ENCODE data around the gene FBLIM1.

The FBLIM1 gene

DNA sequence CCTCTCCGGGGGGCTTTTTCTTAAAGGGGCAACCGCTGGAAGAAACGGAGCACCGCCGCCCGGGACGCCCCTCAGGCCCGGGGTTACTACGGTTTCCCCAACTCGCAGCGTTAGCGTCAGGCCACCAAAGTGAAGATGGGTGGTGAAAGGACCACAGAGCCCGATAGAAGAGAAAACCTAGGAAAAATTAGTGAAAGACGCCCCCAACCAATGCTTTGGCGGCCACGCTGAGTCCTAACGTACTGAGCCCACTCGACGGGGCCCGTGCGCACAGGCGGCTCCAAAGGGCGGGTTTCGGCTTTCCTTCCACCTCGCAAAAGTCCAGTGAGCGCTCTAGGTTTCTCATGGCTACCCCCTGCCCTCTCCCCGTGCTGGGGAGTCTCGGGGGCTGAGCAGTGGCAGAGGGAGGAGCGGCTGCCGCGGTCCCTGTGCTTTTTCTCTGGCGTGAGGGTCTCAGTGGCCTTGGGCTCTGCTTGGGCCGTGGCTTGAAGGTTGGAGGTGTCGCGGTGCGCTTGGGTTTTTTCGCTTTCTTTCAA, 76.7 kb downstream of the FBLIM1 start (continued):
- TF ChIP-seq, protein P1, sequence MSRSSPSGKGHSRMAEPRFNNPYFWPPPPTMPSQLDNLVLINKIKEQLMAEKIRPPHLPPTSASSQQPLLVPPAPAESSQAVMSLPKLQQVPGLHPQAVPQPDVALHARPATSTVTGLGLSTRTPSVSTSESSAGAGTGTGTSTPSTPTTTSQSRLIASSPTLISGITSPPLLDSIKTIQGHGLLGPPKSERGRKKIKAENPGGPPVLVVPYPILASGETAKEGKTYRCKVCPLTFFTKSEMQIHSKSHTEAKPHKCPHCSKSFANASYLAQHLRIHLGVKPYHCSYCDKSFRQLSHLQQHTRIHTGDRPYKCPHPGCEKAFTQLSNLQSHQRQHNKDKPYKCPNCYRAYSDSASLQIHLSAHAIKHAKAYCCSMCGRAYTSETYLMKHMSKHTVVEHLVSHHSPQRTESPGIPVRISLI (tag by site-specific recombination; IDR thresholded peaks at IDR 0.05), result peak; percentile 62; the same call in 1 of the 2 replicates
- TF ChIP-seq OVOL3 (tag by site-specific recombination; IDR thresholded peaks at IDR 0.05), result 0 out of 2 replicates have a peak, but pooled peaks have one; percentile 9
- no peak for TF ChIP-seq ZNF280D (tag by site-specific recombination; IDR thresholded peaks at IDR 0.05)
- TF ChIP-seq ZNF660 (tag by site-specific recombination; IDR thresholded peaks at IDR 0.05), result peak; percentile 65; the same call in 1 of the 2 replicates
- TF ChIP-seq ZXDB (tag by site-specific recombination; IDR thresholded peaks at IDR 0.05), result peak; percentile 56
- TF ChIP-seq ZNF785 (tag by site-specific recombination; IDR thresholded peaks at IDR 0.05), result no peak
- no peak for TF ChIP-seq ZNF777 (tag by site-specific recombination; IDR thresholded peaks at IDR 0.05; ENCODE audit: borderline replicate concordance)
- no peak for TF ChIP-seq ZNF133 (tag by site-specific recombination; IDR thresholded peaks at IDR 0.05)
- TF ChIP-seq ZNF610 (tag by site-specific recombination; IDR thresholded peaks at IDR 0.05; ENCODE audit: borderline replicate concordance), result peak; percentile 79; the same call in 1 of the 2 replicates
- TF ChIP-seq, protein P2, sequence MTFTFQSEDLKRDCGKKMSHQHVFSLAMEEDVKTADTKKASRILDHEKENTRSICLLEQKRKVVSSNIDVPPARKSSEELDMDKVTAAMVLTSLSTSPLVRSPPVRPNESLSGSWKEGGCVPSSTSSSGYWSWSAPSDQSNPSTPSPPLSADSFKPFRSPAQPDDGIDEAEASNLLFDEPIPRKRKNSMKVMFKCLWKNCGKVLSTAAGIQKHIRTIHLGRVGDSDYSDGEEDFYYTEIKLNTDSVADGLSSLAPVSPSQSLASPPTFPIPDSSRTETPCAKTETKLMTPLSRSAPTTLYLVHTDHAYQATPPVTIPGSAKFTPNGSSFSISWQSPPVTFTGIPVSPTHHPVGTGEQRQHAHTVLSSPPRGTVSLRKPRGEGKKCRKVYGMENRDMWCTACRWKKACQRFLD (tag by site-specific recombination; IDR thresholded peaks at IDR 0.05), result no peak
- no peak for TF ChIP-seq ZBTB21 (tag by site-specific recombination; IDR thresholded peaks at IDR 0.05)
- TF ChIP-seq, protein P3, sequence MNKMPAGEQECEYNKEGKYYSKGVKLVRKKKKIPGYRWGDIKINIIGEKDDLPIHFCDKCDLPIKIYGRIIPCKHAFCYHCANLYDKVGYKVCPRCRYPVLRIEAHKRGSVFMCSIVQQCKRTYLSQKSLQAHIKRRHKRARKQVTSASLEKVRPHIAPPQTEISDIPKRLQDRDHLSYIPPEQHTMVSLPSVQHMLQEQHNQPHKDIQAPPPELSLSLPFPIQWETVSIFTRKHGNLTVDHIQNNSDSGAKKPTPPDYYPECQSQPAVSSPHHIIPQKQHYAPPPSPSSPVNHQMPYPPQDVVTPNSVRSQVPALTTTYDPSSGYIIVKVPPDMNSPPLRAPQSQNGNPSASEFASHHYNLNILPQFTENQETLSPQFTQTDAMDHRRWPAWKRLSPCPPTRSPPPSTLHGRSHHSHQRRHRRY (tag by site-specific recombination; IDR thresholded peaks at IDR 0.05), result peak; percentile 53; the same call in 1 of the 2 replicates
- peak; percentile 87; the same call in 1 of the 2 replicates for TF ChIP-seq GLIS2 (tag by site-specific recombination; IDR thresholded peaks at IDR 0.05)
- TF ChIP-seq, protein P4, sequence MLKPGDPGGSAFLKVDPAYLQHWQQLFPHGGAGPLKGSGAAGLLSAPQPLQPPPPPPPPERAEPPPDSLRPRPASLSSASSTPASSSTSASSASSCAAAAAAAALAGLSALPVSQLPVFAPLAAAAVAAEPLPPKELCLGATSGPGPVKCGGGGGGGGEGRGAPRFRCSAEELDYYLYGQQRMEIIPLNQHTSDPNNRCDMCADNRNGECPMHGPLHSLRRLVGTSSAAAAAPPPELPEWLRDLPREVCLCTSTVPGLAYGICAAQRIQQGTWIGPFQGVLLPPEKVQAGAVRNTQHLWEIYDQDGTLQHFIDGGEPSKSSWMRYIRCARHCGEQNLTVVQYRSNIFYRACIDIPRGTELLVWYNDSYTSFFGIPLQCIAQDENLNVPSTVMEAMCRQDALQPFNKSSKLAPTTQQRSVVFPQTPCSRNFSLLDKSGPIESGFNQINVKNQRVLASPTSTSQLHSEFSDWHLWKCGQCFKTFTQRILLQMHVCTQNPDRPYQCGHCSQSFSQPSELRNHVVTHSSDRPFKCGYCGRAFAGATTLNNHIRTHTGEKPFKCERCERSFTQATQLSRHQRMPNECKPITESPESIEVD (tag by site-specific recombination; IDR thresholded peaks at IDR 0.05), result no peak
- peak; percentile 85 for TF ChIP-seq PRDM1 (tag by site-specific recombination; IDR thresholded peaks at IDR 0.05)
- TF ChIP-seq ZFP69B (tag by site-specific recombination; IDR thresholded peaks at IDR 0.05), result peak; percentile 99
- no peak for TF ChIP-seq ZBTB1 (tag by site-specific recombination; IDR thresholded peaks at IDR 0.05)
- TF ChIP-seq, protein P5, sequence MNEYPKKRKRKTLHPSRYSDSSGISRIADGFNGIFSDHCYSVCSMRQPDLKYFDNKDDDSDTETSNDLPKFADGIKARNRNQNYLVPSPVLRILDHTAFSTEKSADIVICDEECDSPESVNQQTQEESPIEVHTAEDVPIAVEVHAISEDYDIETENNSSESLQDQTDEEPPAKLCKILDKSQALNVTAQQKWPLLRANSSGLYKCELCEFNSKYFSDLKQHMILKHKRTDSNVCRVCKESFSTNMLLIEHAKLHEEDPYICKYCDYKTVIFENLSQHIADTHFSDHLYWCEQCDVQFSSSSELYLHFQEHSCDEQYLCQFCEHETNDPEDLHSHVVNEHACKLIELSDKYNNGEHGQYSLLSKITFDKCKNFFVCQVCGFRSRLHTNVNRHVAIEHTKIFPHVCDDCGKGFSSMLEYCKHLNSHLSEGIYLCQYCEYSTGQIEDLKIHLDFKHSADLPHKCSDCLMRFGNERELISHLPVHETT (tag by site-specific recombination; IDR thresholded peaks at IDR 0.05), result peak; percentile 25; the same call in 1 of the 2 replicates
- TF ChIP-seq ZNF692 (tag by site-specific recombination; IDR thresholded peaks at IDR 0.05), result peak; percentile 99
- peak; percentile 42; the same call in 1 of the 2 replicates for TF ChIP-seq ZIC2 (tag by site-specific recombination; IDR thresholded peaks at IDR 0.05)
- TF ChIP-seq INSM2 (tag by site-specific recombination; IDR thresholded peaks at IDR 0.05), result peak; percentile 8; the same call in 1 of the 2 replicates
- 0 out of 2 replicates have a peak, but pooled peaks have one; percentile 29 for TF ChIP-seq ZBTB11 (tag by site-specific recombination; conservative IDR thresholded peaks at IDR 0.05; ENCODE audit: low read depth)

Data from HEK293 (cell line).